ENCODE measurements around the gene ACTR3C. TPM values are rescaled to one million over a fixed set of nuclear protein-coding genes. Genes with fewer than 3 reads are reported as not detected.

Gene ACTR3C
- polyA plus RNA-seq, 3 donors, result 0.55 to 1.9 (median 1.7) TPM

DNA sequence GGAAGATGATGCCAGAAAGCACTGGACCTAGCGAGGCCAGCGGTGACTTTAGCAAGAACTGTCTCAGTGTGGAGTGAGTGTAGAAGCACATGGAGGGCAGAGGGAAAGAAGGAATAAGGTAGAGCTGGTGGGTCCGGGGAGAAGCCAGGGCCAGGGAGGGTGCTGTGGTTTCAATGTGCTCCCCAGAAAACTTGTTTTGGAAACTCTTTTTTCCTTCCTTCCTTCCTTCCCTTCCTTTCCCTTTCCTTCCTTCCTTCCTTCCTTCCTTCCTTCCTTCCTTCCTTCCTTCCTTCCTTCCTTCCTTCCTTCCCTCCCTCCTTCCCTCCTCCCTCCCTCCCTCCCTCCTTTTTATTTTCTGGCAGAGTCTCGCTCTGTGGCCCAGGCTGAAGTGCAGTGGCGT lies 23.6 kb upstream of the ACTR3C start:
- H3K9me3 Mint-ChIP-seq, result peaks cover 0 to 26% (median 15%) of the 10 kb centered on the region in 7 donors
- no peak for DNase-seq
- WGBS (ENCODE audit: insufficient coverage), result 94% methylated on average over 2 of the region's 5 CpGs

DNA sequence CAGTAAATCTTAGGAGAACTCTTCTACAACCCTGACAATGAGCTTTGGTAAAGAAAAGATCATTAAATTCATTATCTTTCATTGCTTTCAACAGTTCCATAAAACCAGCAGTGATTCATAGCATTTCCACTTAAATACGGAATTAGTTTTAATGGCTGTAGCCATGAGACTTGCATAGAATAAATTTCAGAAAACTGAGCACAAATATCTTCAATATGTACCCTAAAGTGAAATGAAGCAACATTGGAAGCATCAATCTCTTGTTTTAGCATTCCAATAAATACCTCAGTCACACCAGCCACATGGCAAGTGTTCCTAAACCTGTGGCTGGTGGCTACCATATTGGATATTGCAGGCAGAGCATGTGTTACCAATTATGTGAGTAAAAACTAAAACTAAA lies 21.7 kb upstream of the ACTR3C start:
- no CpG with 5 or more reads among the region's 1 CpG for WGBS (ENCODE audit: insufficient coverage)
- Mint-ChIP-seq H3K4me3 (no peak overlapping the region), H3K27ac (no peak overlapping the region), H3K36me3 (peaks cover 2% of the 10 kb centered on the region in 2 donors), H3K9me3 (peaks cover 0 to 33% (median 18%) of the 10 kb centered on the region in 7 donors), H3K4me1 (peaks cover 11% of the 10 kb centered on the region), H3K27me3 (ENCODE audit: low read depth in 3 of 3) (peaks cover 30 to 49% (median 38%) of the 10 kb centered on the region in 3 donors)
- Histone ChIP-seq H3K4me2 (replicated peaks; ENCODE audit: extremely low read depth, low read length, poor library complexity, severe bottlenecking) (no peak overlapping the region), H3K4me1 (ENCODE audit: control insufficient read depth in 1 of 2, insufficient read depth in 2 of 2, low read length in 2 of 2) (peaks cover 6 to 12% of the 10 kb centered on the region in 2 donors), H3K27ac (ENCODE audit: low read depth in 1 of 2, low read length in 2 of 2) (no peak overlapping the region), H3K36me3 (replicated peaks in 1 of 2; ENCODE audit: control insufficient read depth in 1 of 2, insufficient read depth in 2 of 2, low read length in 2 of 2) (no peaks in the 10 kb centered on the region), H3K9me3 (replicated peaks in 1 of 2; ENCODE audit: control insufficient read depth in 1 of 2, insufficient read depth in 1 of 2, low read length in 2 of 2) (peaks cover 10 to 22% of the 10 kb centered on the region in 2 donors), H3K4me3 (replicated peaks in 1 of 3; ENCODE audit: low read depth in 2 of 3, low read length in 3 of 3) (no peak overlapping the region), H3K9ac (ENCODE audit: insufficient read depth, low read length, poor library complexity, severe bottlenecking) (no peak overlapping the region), H4K20me1 (ENCODE audit: insufficient read depth, low read length) (no peaks in the 10 kb centered on the region), H3K27me3 (ENCODE audit: control insufficient read depth in 2 of 2, insufficient read depth in 2 of 2, low read length in 2 of 2) (peaks cover 25 to 33% of the 10 kb centered on the region in 2 donors), H3K79me2 (ENCODE audit: insufficient read depth, low read length) (no peaks in the 10 kb centered on the region), H2AFZ (ENCODE audit: insufficient read depth, low read depth, low read length, poor library complexity, severe bottlenecking) (no peak overlapping the region)
- intact Hi-C loops (cut with micrococcal nuclease), result loop anchor here in 1 of 2 donors (10.0 kb wide), 1 partner anchor 50 kb away; no protein-coding TSS in a partner anchor
- TF ChIP-seq, protein P1, sequence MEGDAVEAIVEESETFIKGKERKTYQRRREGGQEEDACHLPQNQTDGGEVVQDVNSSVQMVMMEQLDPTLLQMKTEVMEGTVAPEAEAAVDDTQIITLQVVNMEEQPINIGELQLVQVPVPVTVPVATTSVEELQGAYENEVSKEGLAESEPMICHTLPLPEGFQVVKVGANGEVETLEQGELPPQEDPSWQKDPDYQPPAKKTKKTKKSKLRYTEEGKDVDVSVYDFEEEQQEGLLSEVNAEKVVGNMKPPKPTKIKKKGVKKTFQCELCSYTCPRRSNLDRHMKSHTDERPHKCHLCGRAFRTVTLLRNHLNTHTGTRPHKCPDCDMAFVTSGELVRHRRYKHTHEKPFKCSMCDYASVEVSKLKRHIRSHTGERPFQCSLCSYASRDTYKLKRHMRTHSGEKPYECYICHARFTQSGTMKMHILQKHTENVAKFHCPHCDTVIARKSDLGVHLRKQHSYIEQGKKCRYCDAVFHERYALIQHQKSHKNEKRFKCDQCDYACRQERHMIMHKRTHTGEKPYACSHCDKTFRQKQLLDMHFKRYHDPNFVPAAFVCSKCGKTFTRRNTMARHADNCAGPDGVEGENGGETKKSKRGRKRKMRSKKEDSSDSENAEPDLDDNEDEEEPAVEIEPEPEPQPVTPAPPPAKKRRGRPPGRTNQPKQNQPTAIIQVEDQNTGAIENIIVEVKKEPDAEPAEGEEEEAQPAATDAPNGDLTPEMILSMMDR (IDR thresholded peaks at IDR 0.05), result no peak
- no peak for DNase-seq

More for the DNA sequence above, 23.6 kb upstream of the ACTR3C start:
- intact Hi-C loops (cut with micrococcal nuclease), result loop anchor here in 1 of 2 donors (10.0 kb wide), 1 partner anchor 48 kb away; no protein-coding TSS in a partner anchor
- TF ChIP-seq, protein P1 (IDR thresholded peaks at IDR 0.05), result no peak
- Histone ChIP-seq H3K27ac (ENCODE audit: low read depth in 1 of 2, low read length in 2 of 2) (no peak overlapping the region), H3K4me1 (ENCODE audit: control insufficient read depth in 1 of 2, insufficient read depth in 2 of 2, low read length in 2 of 2) (no peaks in the 10 kb centered on the region), H3K4me3 (replicated peaks in 1 of 3; ENCODE audit: low read depth in 2 of 3, low read length in 3 of 3) (no peak overlapping the region), H3K9me3 (replicated peaks in 1 of 2; ENCODE audit: control insufficient read depth in 1 of 2, insufficient read depth in 1 of 2, low read length in 2 of 2) (peaks cover 10 to 22% of the 10 kb centered on the region in 2 donors), H2AFZ (ENCODE audit: insufficient read depth, low read depth, low read length, poor library complexity, severe bottlenecking) (no peak overlapping the region), H4K20me1 (ENCODE audit: insufficient read depth, low read length) (no peaks in the 10 kb centered on the region), H3K4me2 (replicated peaks; ENCODE audit: extremely low read depth, low read length, poor library complexity, severe bottlenecking) (no peak overlapping the region), H3K27me3 (ENCODE audit: control insufficient read depth in 2 of 2, insufficient read depth in 2 of 2, low read length in 2 of 2) (peaks cover 13 to 15% of the 10 kb centered on the region in 2 donors), H3K79me2 (ENCODE audit: insufficient read depth, low read length) (no peaks in the 10 kb centered on the region), H3K9ac (ENCODE audit: insufficient read depth, low read length, poor library complexity, severe bottlenecking) (no peak overlapping the region), H3K36me3 (replicated peaks in 1 of 2; ENCODE audit: control insufficient read depth in 1 of 2, insufficient read depth in 2 of 2, low read length in 2 of 2) (no peaks in the 10 kb centered on the region)
- H3K4me1 Mint-ChIP-seq, result peaks cover 2% of the 10 kb centered on the region
- peaks cover 17 to 29% (median 21%) of the 10 kb centered on the region in 3 donors for H3K27me3 Mint-ChIP-seq (ENCODE audit: low read depth in 3 of 3)
- H3K36me3 Mint-ChIP-seq, result no peaks in the 10 kb centered on the region
- no peak overlapping the region for H3K27ac Mint-ChIP-seq
- no peak overlapping the region for H3K4me3 Mint-ChIP-seq

Measured in CD14-positive monocyte (primary cell).